GM21381 (cell line): ENCODE measurements around the gene QPRT.
"Not testable (repeated sequence)": the region's sequence is repeated elsewhere in the genome, so short reads cannot be mapped to it uniquely, and the experiment has no call there.

ENCODE experiments used
- ATAC-seq: cut with Tn5 transposase; IDR thresholded peaks from one replicate; pipeline ENCODE4 v1.9.1; 2021; ENCODE audit warnings: mild to moderate bottlenecking, moderate library complexity; ENCODE audit not compliant: unreplicated experiment

Gene QPRT

GRCh38 chr16:29689490-29690351, 10.7 kb downstream of the QPRT start:
- not testable (repeated sequence) for ATAC-seq

GRCh38 chr16:29692606-29693005, 13.6 kb downstream of the QPRT start:
- not testable (repeated sequence) for ATAC-seq

GRCh38 chr16:29694384-29695195, 15.6 kb downstream of the QPRT start:
- no peak for ATAC-seq

DNA sequence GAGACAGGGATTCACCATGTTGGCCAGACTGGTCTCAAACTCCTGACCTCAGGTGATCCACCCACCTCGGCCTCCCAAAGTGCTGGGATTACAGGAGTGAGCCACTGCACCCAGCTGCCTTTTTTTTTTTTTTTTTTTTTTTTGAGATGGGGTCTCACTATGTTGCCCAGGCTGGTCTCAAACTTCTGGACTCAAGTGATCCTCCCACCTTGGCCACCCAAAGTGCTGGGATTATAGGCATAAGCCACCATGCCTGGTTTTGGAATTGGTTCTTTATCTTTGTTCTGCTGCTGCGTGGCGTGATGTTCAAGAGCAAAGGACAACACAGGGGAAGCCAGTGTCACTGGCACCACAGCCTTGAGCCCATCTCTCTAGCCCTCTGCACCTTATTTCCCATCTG, 16.7 kb downstream of the QPRT start:
- not testable (repeated sequence) for ATAC-seq

DNA sequence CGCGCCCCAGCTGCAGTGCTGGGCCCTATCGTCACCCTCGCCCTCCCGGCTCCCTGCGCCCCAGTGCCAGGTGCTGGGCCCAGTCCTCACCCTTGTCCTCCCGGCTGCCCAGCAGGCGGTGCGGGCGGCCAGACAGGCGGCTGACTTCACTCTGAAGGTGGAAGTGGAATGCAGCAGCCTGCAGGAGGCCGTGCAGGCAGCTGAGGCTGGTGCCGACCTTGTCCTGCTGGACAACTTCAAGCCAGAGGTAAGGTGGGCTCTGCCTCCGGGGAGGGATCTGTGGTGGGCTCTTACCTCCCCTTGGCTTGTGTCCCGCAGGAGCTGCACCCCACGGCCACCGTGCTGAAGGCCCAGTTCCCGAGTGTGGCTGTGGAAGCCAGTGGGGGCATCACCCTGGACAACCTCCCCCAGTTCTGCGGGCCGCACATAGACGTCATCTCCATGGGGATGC, 17.9 kb downstream of the QPRT start:
- no peak for ATAC-seq

DNA sequence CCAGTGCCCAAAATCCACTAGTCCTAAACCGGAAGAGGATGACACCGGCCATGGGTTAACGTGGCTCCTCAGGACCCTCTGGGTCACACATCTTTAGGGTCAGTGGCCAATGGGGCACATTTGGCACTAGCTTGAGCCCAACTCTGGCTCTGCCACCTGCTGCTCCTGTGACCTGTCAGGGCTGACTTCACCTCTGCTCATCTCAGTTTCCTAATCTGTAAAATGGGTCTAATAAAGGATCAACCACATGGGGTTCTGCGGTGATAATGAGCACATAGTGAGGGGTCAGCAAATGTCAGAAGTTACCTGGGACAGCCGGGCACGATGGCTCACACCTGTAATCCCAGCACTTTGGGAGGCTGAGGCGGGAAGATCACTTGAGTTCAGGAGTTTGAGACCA, 18.4 kb downstream of the QPRT start:
- no peak for ATAC-seq

- ATAC-seq: no peak
Measured at GRCh38 chr16:29698042-29698441, 19.1 kb downstream of the QPRT start.

GRCh38 chr16:29698484-29699323, 19.7 kb downstream of the QPRT start:
- no peak for ATAC-seq

- ATAC-seq: no peak
Measured at GRCh38 chr16:29699324-29700219, 20.6 kb downstream of the QPRT start.

- ATAC-seq: no peak
Measured at GRCh38 chr16:29700253-29700987, 21.4 kb downstream of the QPRT start.

- ATAC-seq: no peak
Measured at GRCh38 chr16:29701214-29701555, 22.2 kb downstream of the QPRT start.

DNA sequence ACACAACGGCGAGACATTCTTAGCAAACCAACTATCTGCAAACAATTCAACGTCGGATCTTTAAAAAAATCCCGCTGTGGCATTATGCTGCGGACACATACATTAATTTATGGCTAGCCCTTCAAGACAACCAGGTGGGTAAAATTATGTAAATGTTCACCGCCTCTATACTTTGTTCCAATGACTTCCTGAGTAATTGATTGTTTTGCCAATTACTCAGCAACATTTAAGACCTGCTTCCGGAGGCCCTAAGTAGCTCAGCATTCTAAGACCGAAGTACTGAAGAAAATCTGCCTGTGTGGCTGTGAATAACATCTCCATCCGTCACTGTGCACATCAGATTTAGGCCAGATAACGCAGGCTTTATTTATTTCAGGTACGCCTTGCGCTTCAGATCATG, 23.3 kb downstream of the QPRT start:
- peak; percentile 26 for ATAC-seq

DNA sequence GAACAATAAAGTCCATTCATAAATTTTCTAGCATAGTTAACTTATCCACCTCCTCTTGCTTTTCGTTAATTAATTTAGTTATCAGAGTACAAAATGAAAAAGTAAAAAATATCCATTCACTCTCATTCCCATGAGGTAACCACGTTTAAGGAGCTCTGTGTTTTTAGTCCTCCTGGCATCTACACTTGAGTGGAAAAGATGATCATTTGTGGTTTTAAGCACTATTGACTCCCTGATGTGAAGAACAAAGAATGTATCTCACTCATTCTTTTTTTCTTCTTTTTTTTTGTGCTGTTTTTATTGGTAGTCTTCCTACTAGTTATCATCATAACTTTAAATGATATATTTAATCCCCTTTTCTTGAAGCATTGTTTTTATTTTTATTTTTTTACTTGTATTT, 26.1 kb downstream of the QPRT start:
- no peak for ATAC-seq

- ATAC-seq: not testable (repeated sequence)
Measured at GRCh38 chr16:29707160-29707559, 28.2 kb downstream of the QPRT start.

DNA sequence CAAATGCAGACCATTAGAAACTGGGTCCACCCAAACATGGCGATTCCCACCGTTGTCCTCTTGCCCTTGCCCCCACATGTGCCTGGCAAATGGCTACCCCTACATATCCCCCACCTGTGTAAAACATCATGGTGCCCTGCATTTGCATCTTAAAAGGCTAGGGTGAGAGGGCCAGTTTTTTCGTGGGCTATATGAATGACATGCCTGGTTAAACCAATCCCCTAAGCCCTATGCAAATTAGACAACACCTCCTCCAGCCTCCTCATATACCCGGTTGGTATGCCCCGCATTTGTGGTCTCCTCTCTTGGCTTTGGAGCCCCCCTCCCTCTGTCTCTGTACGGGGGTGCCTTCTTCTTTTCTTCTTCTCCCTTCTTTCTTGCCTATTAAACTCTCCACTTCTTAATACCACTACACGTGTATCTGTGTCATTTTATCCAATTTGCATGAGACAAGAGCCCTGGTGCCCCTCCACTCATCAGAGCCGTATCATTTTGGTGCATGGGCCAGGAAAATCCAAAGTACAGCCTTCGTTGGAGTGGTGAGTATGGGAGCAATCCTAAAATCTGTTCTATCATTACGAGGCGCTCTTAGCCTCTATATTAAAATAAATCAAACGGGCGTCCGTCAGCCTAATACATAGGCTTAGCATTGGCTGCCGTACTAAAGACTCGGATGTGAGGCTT, 30.1 kb downstream of the QPRT start:
- no peak for ATAC-seq

DNA sequence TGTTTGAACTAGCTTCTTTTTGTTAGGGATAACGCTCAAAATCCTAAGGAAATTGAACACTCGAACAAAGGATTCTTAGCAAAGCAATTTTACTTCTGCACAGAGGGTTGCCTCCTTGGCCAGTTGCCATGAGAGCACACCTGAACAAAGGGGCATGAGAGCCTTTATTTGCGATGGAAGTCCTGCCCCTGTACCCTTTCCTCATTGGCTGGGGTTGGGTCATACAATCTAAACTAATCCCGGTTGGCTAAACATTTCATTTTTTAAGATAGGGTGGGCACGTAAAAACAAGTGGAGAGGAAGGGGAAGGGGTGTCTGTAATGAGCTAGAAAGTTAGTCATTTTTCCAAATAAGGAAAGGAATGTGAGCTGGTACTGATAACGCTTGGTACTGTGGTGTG, 30.7 kb downstream of the QPRT start:
- not testable (repeated sequence) for ATAC-seq

GRCh38 chr16:29710227-29711219, 31.5 kb downstream of the QPRT start:
- no peak for ATAC-seq

DNA sequence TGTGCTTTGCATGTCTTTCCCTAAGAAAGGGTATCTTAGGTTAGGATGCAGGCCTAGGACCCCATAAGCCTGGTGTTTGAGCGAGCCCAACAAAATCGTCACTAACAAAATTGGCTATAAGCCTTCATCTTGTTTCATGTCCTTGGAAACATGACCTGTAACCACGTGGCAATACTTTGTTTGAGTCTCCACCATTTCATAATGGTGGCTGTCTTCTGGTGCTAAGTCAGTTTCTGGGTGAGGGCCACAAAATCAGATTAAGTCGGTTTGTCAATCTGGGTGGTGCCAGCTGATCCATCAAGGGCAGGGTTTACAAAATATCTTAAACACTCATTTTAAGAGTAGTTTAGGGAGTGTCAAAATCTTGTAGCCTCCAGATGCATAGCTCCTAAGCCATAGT, 33.8 kb downstream of the QPRT start:
- no peak for ATAC-seq
